Smooth muscle cell (in vitro differentiated cells): ENCODE results near the gene CTPS1. TPM values are rescaled to one million over a fixed set of nuclear protein-coding genes. Genes with fewer than 3 reads are reported as not detected.

Source experiments
- DNase-seq: peaks from one replicate; lab custom pipeline; 2025; ENCODE audit not compliant: unreplicated experiment; lab: John Stamatoyannopoulos, UW
- H2AFZ ChIP-seq: fragments of 200-600 bp; sonication (generic); 2 replicates; pipeline ENCODE4 v1.6.0; 2016; ENCODE audit warnings: antibody characterized with exemption, low read depth, mild to moderate bottlenecking
- H3F3A ChIP-seq: fragments of 200-600 bp; sonication (generic); 2 replicates; pipeline ENCODE4 v1.6.0; 2017; ENCODE audit warnings: antibody characterized with exemption, low read depth
- H3K27ac ChIP-seq: fragments of 200-600 bp; sonication (generic); 2 replicates; pipeline ENCODE4 v1.5.1; 2016; ENCODE audit warnings: low read depth, mild to moderate bottlenecking
- H3K27me3 ChIP-seq: fragments of 200-600 bp; sonication (generic); 2 replicates; pipeline ENCODE4 v1.6.1; 2016; ENCODE audit warnings: low read depth, mild to moderate bottlenecking
- H3K36me3 ChIP-seq: fragments of 200-600 bp; sonication (generic); 2 replicates; pipeline ENCODE4 v1.5.1; 2016; ENCODE audit warnings: low read depth
- H3K4me1 ChIP-seq: fragments of 200-600 bp; sonication (generic); 2 replicates; pipeline ENCODE4 v1.5.1; 2016; ENCODE audit warnings: low read depth
- H3K4me2 ChIP-seq: fragments of 200-600 bp; sonication (generic); 2 replicates; pipeline ENCODE4 v1.6.0; 2016; ENCODE audit warnings: mild to moderate bottlenecking
- H3K4me3 ChIP-seq: fragments of 200-600 bp; sonication (generic); 2 replicates; pipeline ENCODE4 v1.5.1; 2016; ENCODE audit warnings: mild to moderate bottlenecking
- H3K79me2 ChIP-seq: fragments of 200-600 bp; sonication (generic); 2 replicates; pipeline ENCODE4 v1.6.0; 2016; ENCODE audit warnings: low read depth, mild to moderate bottlenecking
- H3K9ac ChIP-seq: fragments of 200-600 bp; sonication (generic); 2 replicates; pipeline ENCODE4 v1.6.0; 2016; ENCODE audit warnings: low read depth
- H3K9me3 ChIP-seq: fragments of 200-600 bp; sonication (generic); replicated peaks from 2 replicates; pipeline ENCODE4 v1.5.1; 2016; ENCODE audit warnings: low read depth
- H4K20me1 ChIP-seq: fragments of 200-600 bp; sonication (generic); 2 replicates; pipeline ENCODE4 v1.6.0; 2016; ENCODE audit warnings: low read depth
- WGBS: methylation state at CpG from one replicate; pipeline ENCODE4 v1.1.7; 2016; ENCODE audit warnings: low lambda C conversion rate; 5-methylcytosine and 5-hydroxymethylcytosine counted together
- polyA plus RNA-seq: library from polyadenylated mRNA; unstranded; fragments of >200 nt; fragmentation: Nextera tagmentation; extraction: Ambion mirVana; gene quantifications from 2 replicates; pipeline ENCODE4 v1.2.1, GENCODE V29; 2016
- total RNA-seq: library from RNA; depleted of rRNA; stranded (reverse); fragments of >200 nt; gene quantifications from 2 replicates; pipeline ENCODE4 v1.2.3, GENCODE V29; 2014
- TF ChIP-seq, protein P1 (sequence below): fragments of 200-600 bp; sonication (generic); IDR thresholded peaks from 2 replicates; pipeline ENCODE4 v1.5.1; 2017; ENCODE audit warnings: borderline replicate concordance, mild to moderate bottlenecking, antibody characterized with exemption; ENCODE audit not compliant: insufficient read depth, poor library complexity, severe bottlenecking

The CTPS1 gene
- total and polyA plus RNA-seq, 2 experiments from 2014 or later: 20.9 to 24.4 TPM

DNA sequence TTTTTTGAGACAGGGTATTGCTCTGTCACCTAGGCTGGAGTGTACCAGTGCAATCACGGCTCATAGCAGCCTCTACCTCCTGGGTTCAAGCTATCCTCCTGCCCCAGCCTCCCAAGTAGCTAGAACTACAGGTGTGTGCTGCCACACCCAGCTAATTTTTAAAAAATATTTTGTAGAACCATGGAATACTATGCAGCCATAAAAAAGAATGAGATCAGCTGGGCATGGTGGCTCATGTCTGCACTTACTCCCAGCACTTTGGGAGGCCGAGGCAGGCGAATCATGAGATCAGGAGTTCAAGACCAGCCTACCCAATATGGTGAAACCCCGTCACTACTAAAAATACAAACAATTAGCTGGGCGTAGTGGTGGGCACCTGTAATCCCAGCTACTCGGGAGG is 29.9 kb upstream of the CTPS1 start:
- 89% methylated on average over 6 of the region's 6 CpGs for WGBS

DNA sequence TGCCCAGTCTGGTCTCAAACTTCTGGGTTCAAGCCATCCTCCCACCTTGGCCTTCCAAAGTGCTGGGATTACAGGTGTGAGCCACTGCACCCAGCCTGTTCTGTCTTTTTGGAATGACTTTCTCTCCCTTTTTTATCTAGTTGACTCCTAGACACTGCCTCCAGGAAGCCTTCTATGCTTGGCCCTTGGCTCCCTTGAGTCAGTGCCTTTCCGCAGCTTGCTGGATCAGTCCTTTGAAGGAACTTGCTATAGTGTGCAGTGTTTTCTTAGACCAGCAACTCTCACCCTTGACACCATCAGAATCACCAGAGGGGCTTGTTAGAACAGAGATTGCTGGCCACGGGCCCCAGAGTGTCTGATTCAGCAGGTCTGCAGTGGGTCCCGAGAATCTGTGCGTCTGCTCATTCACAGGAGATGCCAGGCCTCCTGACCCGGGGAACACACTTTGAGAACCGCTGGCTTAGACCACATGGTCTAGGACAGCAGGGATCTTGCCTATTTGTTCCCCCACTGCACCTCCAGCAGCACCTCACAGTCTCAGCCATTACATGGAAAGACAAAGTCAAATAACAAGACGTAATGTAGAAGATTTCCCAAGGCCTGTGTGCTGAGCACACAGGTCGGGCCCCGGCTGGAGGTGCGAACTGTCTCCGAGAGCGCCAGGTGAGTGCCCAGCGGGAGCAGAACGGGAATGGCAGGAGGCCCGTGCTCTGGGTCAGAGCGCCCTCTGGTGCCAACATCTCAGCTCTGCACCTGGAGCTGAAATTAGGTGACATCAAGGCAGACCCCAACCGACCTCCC is 27.4 kb upstream of the CTPS1 start:
- Histone ChIP-seq H4K20me1 (no peaks in the 10 kb centered on the region), H3K27ac (no peak overlapping the region), H3K36me3 (no peaks in the 10 kb centered on the region), H3K9ac (no peak overlapping the region), H3K27me3 (peaks cover 5% of the 10 kb centered on the region), H3K4me3 (no peak overlapping the region), H3K4me1 (no peaks in the 10 kb centered on the region), H3K79me2 (no peaks in the 10 kb centered on the region), H3K9me3 (no peaks in the 10 kb centered on the region), H3F3A (no peaks in the 10 kb centered on the region), H3K4me2 (peak overlapping the region; percentile 71), H2AFZ (no peak overlapping the region)
- WGBS: 36% methylated on average over 15 of the region's 17 CpGs
- DNase-seq: peak; percentile 24
- TF ChIP-seq, protein P1, sequence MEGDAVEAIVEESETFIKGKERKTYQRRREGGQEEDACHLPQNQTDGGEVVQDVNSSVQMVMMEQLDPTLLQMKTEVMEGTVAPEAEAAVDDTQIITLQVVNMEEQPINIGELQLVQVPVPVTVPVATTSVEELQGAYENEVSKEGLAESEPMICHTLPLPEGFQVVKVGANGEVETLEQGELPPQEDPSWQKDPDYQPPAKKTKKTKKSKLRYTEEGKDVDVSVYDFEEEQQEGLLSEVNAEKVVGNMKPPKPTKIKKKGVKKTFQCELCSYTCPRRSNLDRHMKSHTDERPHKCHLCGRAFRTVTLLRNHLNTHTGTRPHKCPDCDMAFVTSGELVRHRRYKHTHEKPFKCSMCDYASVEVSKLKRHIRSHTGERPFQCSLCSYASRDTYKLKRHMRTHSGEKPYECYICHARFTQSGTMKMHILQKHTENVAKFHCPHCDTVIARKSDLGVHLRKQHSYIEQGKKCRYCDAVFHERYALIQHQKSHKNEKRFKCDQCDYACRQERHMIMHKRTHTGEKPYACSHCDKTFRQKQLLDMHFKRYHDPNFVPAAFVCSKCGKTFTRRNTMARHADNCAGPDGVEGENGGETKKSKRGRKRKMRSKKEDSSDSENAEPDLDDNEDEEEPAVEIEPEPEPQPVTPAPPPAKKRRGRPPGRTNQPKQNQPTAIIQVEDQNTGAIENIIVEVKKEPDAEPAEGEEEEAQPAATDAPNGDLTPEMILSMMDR: peak; percentile 90

More for the DNA sequence above, 29.9 kb upstream of the CTPS1 start:
- H2AFZ ChIP-seq: no peak overlapping the region
- peaks cover 5% of the 10 kb centered on the region for H3K27me3 ChIP-seq
- H4K20me1 ChIP-seq: no peaks in the 10 kb centered on the region
- H3K4me2 ChIP-seq: no peak overlapping the region
- H3K9me3 ChIP-seq: no peaks in the 10 kb centered on the region
- no peak for DNase-seq
- H3K4me1 ChIP-seq: no peaks in the 10 kb centered on the region
- H3K27ac ChIP-seq: no peak overlapping the region
- no peak overlapping the region for H3K4me3 ChIP-seq
- no peak overlapping the region for H3K9ac ChIP-seq
- TF ChIP-seq, protein P1: no peak
- H3K36me3 ChIP-seq: no peaks in the 10 kb centered on the region
- H3K79me2 ChIP-seq: no peaks in the 10 kb centered on the region
- no peaks in the 10 kb centered on the region for H3F3A ChIP-seq

DNA sequence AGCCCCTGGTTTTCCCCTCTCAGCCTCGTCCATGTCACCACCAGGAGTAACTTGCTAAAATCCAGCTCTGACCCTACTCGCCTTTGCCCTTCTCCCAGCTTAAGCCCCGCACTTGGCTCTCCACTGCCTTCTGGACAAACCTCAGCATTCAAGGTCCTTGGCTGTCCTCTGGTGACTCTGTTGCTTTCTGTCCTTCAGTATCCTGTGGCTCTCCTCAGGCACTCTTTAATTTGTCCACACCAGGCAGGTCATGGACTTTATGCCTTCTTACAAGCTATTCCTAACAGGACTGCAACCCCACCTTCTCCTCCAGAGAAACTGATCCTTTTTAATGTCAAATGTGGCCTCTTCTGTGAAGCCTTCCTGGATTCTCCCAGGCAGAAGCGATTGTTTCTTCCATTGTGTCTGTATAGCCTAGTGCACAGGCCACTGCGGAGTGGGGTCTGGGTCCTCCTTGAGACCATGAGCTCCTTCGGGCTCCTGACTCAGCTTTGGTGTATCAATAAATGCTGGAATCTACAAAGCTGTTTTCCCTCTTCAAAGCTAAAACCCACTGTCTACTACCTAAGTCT is 26.7 kb upstream of the CTPS1 start:
- TF ChIP-seq, protein P1: no peak
- Histone ChIP-seq H4K20me1 (no peaks in the 10 kb centered on the region), H3K36me3 (no peaks in the 10 kb centered on the region), H3K9ac (no peak overlapping the region), H3K4me1 (no peaks in the 10 kb centered on the region), H2AFZ (no peak overlapping the region), H3K27ac (no peak overlapping the region), H3K4me2 (no peak overlapping the region), H3K79me2 (no peaks in the 10 kb centered on the region), H3K27me3 (peaks cover 5% of the 10 kb centered on the region), H3K4me3 (no peak overlapping the region), H3K9me3 (no peaks in the 10 kb centered on the region), H3F3A (no peaks in the 10 kb centered on the region)
- 44% methylated on average over 6 of the region's 6 CpGs for WGBS
- DNase-seq: no peak
